ENCODE results near the gene RAB9A.

The RAB9A gene

GRCh38 chrX:13750204-13750603 is 61.3 kb downstream of the RAB9A start:
- TF ChIP-seq POLR2AphosphoS5 (IDR thresholded peaks at IDR 0.05; ENCODE audit: low read depth) = no peak
- peak; percentile 27 for TF ChIP-seq CTCF (IDR thresholded peaks at IDR 0.05; ENCODE audit: insufficient read depth, low read length)
- DNase-seq (ENCODE audit: low read depth in 1 of 2, low spot score in 1 of 2) = peak in 1 of 2 experiments; percentile 49
- Histone ChIP-seq H3K4me3 (replicated peaks; ENCODE audit: insufficient read depth, low read length) (no peak overlapping the region), H3K27ac (replicated peaks) (no peak overlapping the region), H3K27me3 (ENCODE audit: insufficient read depth, poor library complexity, severe bottlenecking) (no peaks in the 10 kb centered on the region)

- Histone ChIP-seq H3K27ac (replicated peaks) (no peak overlapping the region), H3K4me3 (replicated peaks; ENCODE audit: insufficient read depth, low read length) (no peak overlapping the region), H3K27me3 (ENCODE audit: insufficient read depth, poor library complexity, severe bottlenecking) (no peaks in the 10 kb centered on the region)
- TF ChIP-seq GABPA (IDR thresholded peaks at IDR 0.05; ENCODE audit: low read depth) (no peak), POLR2AphosphoS5 (IDR thresholded peaks at IDR 0.05; ENCODE audit: low read depth) (no peak), SPI1 (IDR thresholded peaks at IDR 0.05; ENCODE audit: borderline replicate concordance, low read depth) (no peak), REST (IDR thresholded peaks at IDR 0.05; ENCODE audit: insufficient replicate concordance, low read depth) (no peak), CTCF (IDR thresholded peaks at IDR 0.05; ENCODE audit: insufficient read depth, low read length) (no peak)
- DNase-seq (ENCODE audit: low read depth in 1 of 2, low spot score in 1 of 2) = no peak
Observed at GRCh38 chrX:13750812-13751211, 61.9 kb downstream of the RAB9A start.

- Histone ChIP-seq H3K27ac (replicated peaks) (peak overlapping the region; percentile 58), H3K27me3 (ENCODE audit: insufficient read depth, poor library complexity, severe bottlenecking) (no peaks in the 10 kb centered on the region), H3K4me3 (replicated peaks; ENCODE audit: insufficient read depth, low read length) (no peak overlapping the region)
- TF ChIP-seq GABPA (IDR thresholded peaks at IDR 0.05; ENCODE audit: low read depth) = no peak
- no peak for TF ChIP-seq CTCF (IDR thresholded peaks at IDR 0.05; ENCODE audit: insufficient read depth, low read length)
- TF ChIP-seq POLR2AphosphoS5 (IDR thresholded peaks at IDR 0.05; ENCODE audit: low read depth) = no peak
- no peak for TF ChIP-seq REST (IDR thresholded peaks at IDR 0.05; ENCODE audit: insufficient replicate concordance, low read depth)
- no peak for TF ChIP-seq SPI1 (IDR thresholded peaks at IDR 0.05; ENCODE audit: borderline replicate concordance, low read depth)
- DNase-seq (ENCODE audit: low read depth in 1 of 2, low spot score in 1 of 2) = no peak
Observed at GRCh38 chrX:13752141-13752540, 63.2 kb downstream of the RAB9A start.

GRCh38 chrX:13752646-13753045 is 63.7 kb downstream of the RAB9A start:
- H3K27me3 ChIP-seq (ENCODE audit: insufficient read depth, poor library complexity, severe bottlenecking) = no peaks in the 10 kb centered on the region
- TF ChIP-seq POLR2AphosphoS5 (IDR thresholded peaks at IDR 0.05; ENCODE audit: low read depth) (no peak), SPI1 (IDR thresholded peaks at IDR 0.05; ENCODE audit: borderline replicate concordance, low read depth) (peak; percentile 57; the same call in 1 of the 2 replicates), REST (IDR thresholded peaks at IDR 0.05; ENCODE audit: insufficient replicate concordance, low read depth) (no peak), GABPA (IDR thresholded peaks at IDR 0.05; ENCODE audit: low read depth) (no peak)
- no peak overlapping the region for H3K4me3 ChIP-seq (replicated peaks; ENCODE audit: insufficient read depth, low read length)
- H3K27ac ChIP-seq (replicated peaks) = peak overlapping the region; percentile 58
- peak; percentile 25 to 51 for DNase-seq (ENCODE audit: low read depth in 1 of 2, low spot score in 1 of 2)

All from HL-60 (cell line).